Measurements from ENCODE around the gene PPM1J.

DNA sequence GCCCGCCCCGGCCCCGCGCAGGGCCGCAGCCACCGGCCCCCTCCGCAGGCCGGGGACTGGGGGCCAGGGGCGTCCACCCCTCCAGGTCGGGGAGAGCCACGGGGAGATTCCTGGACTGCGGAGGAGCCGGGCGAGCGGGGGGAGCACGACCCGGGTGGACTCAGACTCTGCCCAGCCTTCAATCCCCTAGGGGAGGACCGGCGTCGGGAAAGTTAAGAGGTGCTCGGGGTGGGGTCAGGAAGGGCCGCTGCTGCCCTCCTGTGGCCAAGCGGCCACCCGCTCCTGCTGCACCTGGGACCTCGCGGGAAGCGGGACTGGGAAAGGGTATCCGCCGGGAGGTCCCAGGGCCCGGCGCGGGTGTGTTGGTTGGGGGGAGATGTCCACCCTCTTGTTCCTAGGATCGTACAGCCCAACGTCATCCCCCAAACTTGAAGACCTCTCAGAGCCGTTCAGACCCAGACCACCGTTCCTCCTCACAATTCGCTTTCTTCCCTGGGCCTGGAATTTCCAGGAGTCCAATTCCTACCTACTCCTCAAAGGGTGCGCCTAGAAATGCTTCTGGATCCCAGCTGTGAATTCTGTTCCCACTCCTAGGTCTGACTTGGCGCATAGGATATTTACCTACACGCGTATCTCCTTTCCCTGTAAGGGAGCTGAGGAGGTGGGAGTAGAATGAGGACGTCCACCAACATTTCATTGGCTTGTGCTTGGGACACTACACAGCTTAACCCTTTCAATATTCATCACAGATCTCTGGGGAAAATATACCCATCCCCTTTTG, 7.7 kb downstream of the PPM1J start:
- TF ChIP-seq, protein P1, sequence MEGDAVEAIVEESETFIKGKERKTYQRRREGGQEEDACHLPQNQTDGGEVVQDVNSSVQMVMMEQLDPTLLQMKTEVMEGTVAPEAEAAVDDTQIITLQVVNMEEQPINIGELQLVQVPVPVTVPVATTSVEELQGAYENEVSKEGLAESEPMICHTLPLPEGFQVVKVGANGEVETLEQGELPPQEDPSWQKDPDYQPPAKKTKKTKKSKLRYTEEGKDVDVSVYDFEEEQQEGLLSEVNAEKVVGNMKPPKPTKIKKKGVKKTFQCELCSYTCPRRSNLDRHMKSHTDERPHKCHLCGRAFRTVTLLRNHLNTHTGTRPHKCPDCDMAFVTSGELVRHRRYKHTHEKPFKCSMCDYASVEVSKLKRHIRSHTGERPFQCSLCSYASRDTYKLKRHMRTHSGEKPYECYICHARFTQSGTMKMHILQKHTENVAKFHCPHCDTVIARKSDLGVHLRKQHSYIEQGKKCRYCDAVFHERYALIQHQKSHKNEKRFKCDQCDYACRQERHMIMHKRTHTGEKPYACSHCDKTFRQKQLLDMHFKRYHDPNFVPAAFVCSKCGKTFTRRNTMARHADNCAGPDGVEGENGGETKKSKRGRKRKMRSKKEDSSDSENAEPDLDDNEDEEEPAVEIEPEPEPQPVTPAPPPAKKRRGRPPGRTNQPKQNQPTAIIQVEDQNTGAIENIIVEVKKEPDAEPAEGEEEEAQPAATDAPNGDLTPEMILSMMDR (conservative IDR thresholded peaks at IDR 0.05; ENCODE audit: low read depth, low read length) = peak; percentile 86
- TF ChIP-seq EZH2 (IDR thresholded peaks at IDR 0.05; ENCODE audit: borderline replicate concordance, low read depth, low read length, poor library complexity, severe bottlenecking) = no peak
